ENCODE measurements around the gene LENG1.

- TF ChIP-seq POLR2A (IDR thresholded peaks at IDR 0.05; ENCODE audit: low read length) (no peak), GATA1 (IDR thresholded peaks at IDR 0.05; ENCODE audit: low read depth, low read length) (no peak)
These were observed 29.7 kb upstream of the LENG1 start, which contains the start of gene MBOAT7 for GRCh38 chr19:54189145-54189734.
